ENCODE results near the gene TEAD1. TPM values are rescaled to one million over a fixed set of nuclear protein-coding genes. Genes with fewer than 3 reads are reported as not detected.

TEAD1 gene
- total RNA-seq, 2 experiments from 2014 or later, result 0.43 to 0.68 TPM

DNA sequence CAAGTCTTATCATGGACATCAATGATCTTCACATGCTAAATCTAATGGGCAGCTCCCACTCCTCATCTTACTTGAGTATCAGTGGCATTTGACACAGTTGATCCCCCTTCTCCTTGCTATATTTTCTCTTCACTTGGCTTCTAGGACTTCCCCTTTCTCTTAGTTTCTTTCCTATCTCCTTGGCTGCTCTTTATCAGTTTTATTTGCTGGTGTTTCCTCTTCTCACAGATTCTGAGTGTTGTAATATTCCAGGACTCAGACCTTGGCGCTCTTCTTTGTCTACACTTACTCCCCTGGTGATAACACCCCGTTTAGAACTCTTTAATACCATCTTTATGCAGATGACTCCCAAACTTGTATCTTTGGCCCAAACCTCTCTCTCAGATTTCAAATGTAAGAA, 301.0 kb downstream of the TEAD1 start:
- no peaks in the 10 kb centered on the region for H3K36me3 Mint-ChIP-seq
- no peak overlapping the region for H3K4me3 Mint-ChIP-seq
- H3K4me1 Mint-ChIP-seq, result no peaks in the 10 kb centered on the region
- DNase-seq, result no peak
- H3K27me3 Mint-ChIP-seq, result peaks cover 8% of the 10 kb centered on the region
- no peaks in the 10 kb centered on the region for H3K9me3 Mint-ChIP-seq
- no peak overlapping the region for H3K27ac Mint-ChIP-seq

DNA sequence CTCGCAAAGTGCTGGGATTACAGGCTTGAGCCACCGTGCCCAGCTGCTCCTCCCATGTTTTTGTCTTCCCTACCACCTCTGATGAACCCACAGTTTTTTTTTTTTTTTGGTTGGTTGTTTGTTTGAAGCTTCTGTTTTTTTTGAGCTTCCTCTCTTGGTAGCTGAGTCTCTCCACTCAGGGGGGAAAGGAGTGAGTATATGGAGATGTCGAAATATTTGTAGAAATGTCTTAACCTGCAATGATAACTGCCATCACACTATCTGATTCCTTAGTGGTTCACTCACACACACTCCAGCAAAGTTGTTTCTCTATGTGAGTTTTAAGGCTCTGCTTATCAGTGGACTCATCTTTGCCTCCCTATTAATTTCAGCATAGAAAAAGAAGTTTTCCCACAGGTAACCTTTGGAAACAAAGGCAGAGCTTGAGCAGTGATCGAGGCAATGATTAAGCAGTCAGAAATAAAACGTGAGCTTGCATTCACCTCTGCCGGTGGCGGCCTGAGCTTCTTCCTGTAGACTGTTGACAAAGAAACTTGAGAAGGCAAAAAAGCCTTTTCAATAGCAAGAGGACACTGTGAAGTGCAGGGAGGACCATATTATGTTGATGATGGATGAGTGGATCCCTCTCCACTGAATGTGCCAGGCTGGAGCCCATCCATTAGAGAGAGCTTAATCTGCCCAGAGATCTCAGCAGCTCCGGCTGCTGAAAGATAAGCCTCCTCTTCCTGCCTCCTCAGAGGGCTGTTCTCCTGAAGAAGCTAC, 305.9 kb downstream of the TEAD1 start:
- no peaks in the 10 kb centered on the region for H3K36me3 Mint-ChIP-seq
- DNase-seq, result no peak
- H3K9me3 Mint-ChIP-seq, result no peaks in the 10 kb centered on the region
- no peak overlapping the region for H3K4me3 Mint-ChIP-seq
- H3K4me1 Mint-ChIP-seq, result no peaks in the 10 kb centered on the region
- no peak overlapping the region for H3K27ac Mint-ChIP-seq
- peaks cover 15% of the 10 kb centered on the region for H3K27me3 Mint-ChIP-seq

- H3K4me3 Mint-ChIP-seq, result no peak overlapping the region
- no peaks in the 10 kb centered on the region for H3K4me1 Mint-ChIP-seq
- peaks cover 23% of the 10 kb centered on the region for H3K27me3 Mint-ChIP-seq
- DNase-seq, result no peak
- H3K27ac Mint-ChIP-seq, result no peak overlapping the region
- no peaks in the 10 kb centered on the region for H3K9me3 Mint-ChIP-seq
- H3K36me3 Mint-ChIP-seq, result no peaks in the 10 kb centered on the region
Measured at GRCh38 chr11:12981676-12982522, 307.7 kb downstream of the TEAD1 start.

GRCh38 chr11:12983336-12983735, 309.1 kb downstream of the TEAD1 start:
- H3K27me3 Mint-ChIP-seq, result peaks cover 25% of the 10 kb centered on the region

DNA sequence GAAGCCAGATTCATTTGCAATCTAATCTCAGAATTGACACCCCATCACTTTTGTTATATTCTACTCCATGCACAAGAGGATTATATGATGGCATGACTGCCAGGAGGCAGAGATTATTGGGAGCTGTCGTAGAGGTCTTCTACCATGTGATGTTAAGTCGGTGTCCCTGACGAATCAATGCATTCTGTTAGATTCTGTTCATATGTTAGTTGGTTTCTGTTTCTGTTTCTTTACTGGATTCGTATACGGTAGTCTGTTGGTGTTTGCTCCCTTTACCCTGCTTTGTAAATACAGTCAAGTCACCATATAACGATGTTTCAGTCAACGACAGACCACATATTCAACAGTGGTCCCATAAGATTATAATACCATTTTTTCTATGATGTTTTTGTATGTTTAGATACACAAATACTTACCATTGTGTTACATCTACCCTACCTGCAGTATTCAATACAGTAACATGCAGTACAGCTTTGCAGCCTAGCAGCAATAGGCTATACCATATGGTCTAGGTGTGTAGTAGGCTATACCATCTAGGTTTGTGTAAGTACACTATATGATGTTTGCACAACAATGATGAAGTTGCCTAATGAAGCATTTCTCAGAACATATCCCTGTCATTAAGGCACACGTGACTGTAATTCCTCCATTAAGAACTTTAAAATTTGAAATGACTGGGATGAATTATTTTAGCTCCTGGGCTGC, 312.1 kb downstream of the TEAD1 start:
- Mint-ChIP-seq H3K4me3 (no peak overlapping the region), H3K9me3 (no peaks in the 10 kb centered on the region), H3K4me1 (no peaks in the 10 kb centered on the region), H3K36me3 (no peaks in the 10 kb centered on the region), H3K27ac (no peak overlapping the region), H3K27me3 (peaks cover 23% of the 10 kb centered on the region)
- no peak for DNase-seq

More at GRCh38 chr11:12983336-12983735, 309.1 kb downstream of the TEAD1 start:
- Mint-ChIP-seq H3K4me3 (no peak overlapping the region), H3K27ac (no peak overlapping the region), H3K9me3 (no peaks in the 10 kb centered on the region), H3K36me3 (no peaks in the 10 kb centered on the region), H3K4me1 (no peaks in the 10 kb centered on the region)
- no peak for DNase-seq

GRCh38 chr11:12989428-12990161, 315.4 kb downstream of the TEAD1 start:
- Mint-ChIP-seq H3K4me1 (no peaks in the 10 kb centered on the region), H3K4me3 (no peak overlapping the region), H3K27ac (no peak overlapping the region), H3K27me3 (peaks cover 13% of the 10 kb centered on the region), H3K9me3 (no peaks in the 10 kb centered on the region), H3K36me3 (no peaks in the 10 kb centered on the region)
- DNase-seq, result no peak

DNA sequence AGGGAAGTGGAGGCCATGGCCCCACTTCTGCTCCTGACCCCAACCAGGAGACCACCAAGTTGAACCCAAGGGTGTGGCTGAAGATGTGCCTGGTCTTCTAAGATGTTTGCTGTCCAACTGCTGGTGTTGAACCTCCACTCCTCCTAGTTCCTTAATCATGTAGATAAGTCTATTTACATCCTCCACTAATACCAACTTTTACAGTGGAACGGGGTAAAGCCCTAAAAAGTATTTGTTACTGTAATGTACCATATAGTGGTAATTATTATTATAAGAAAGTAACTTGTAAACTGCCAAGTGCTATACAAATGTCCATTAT, 315.9 kb downstream of the TEAD1 start:
- H3K4me3 Mint-ChIP-seq, result no peak overlapping the region
- no peaks in the 10 kb centered on the region for H3K36me3 Mint-ChIP-seq
- no peaks in the 10 kb centered on the region for H3K4me1 Mint-ChIP-seq
- H3K27me3 Mint-ChIP-seq, result peaks cover 13% of the 10 kb centered on the region
- H3K9me3 Mint-ChIP-seq, result no peaks in the 10 kb centered on the region
- no peak overlapping the region for H3K27ac Mint-ChIP-seq
- DNase-seq, result no peak

DNA sequence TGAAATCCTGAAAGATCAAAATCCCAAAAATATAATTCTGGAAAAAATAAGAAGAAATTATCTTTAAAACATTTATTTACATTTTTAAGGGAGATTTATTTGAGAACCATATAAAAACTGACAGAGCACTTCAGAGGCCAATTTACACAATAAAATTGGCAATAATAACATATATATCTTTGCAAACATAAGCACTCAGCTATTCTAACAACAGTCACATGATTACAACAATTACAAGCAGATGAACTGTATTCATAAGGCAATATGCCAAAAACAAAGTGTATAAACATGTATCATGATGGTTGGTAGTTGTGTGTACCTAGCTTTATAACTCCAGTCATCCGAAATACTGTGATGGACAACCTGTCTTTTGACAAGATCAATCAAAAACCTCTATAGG, 317.2 kb downstream of the TEAD1 start:
- Mint-ChIP-seq H3K27me3 (peaks cover 5% of the 10 kb centered on the region), H3K36me3 (no peaks in the 10 kb centered on the region), H3K4me3 (no peak overlapping the region), H3K4me1 (no peaks in the 10 kb centered on the region), H3K9me3 (peaks cover 7% of the 10 kb centered on the region), H3K27ac (no peak overlapping the region)
- DNase-seq, result no peak

DNA sequence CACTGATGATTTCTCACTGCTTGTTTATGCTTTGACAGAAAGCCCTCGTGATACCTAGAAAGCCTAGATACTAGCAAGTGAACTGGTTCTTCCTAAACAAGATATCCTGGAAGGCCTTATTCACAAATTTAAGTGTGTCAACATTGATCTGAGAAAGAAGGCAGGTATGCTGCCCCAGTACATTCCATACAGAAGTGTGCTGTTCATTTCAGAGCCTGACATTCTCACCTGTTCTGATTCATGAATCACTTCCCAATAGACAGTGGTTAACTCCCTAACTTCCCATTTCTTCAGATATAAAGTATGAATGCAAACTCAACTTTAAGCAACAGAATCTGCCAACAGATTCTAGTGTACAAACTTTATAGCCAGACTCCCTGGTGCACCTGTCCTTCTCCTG, 319.4 kb downstream of the TEAD1 start:
- no peak for DNase-seq
- Mint-ChIP-seq H3K27ac (no peak overlapping the region), H3K36me3 (no peaks in the 10 kb centered on the region), H3K4me1 (no peaks in the 10 kb centered on the region), H3K4me3 (no peak overlapping the region), H3K9me3 (peaks cover 7% of the 10 kb centered on the region), H3K27me3 (no peaks in the 10 kb centered on the region)

Data from activated naive CD8-positive, alpha-beta T cell treated with anti-CD3 and anti-CD28 coated beads for 36 hours (primary cell).